Smooth muscle cell (in vitro differentiated cells): ENCODE data around the gene PRTN3. TPM values are rescaled to one million over a fixed set of nuclear protein-coding genes. Genes with fewer than 3 reads are reported as not detected.
"Not testable (repeated sequence)": the region's sequence is repeated elsewhere in the genome, so short reads cannot be mapped to it uniquely, and the experiment has no call there.

ENCODE experiments used
- DNase-seq: peaks from one replicate; lab custom pipeline; 2025; ENCODE audit not compliant: unreplicated experiment; lab: John Stamatoyannopoulos, UW
- H2AFZ ChIP-seq: fragments of 200-600 bp; sonication (generic); 2 replicates; pipeline ENCODE4 v1.6.0; 2016; ENCODE audit warnings: antibody characterized with exemption, low read depth, mild to moderate bottlenecking
- H3F3A ChIP-seq: fragments of 200-600 bp; sonication (generic); 2 replicates; pipeline ENCODE4 v1.6.0; 2017; ENCODE audit warnings: antibody characterized with exemption, low read depth
- H3K27ac ChIP-seq: fragments of 200-600 bp; sonication (generic); 2 replicates; pipeline ENCODE4 v1.5.1; 2016; ENCODE audit warnings: low read depth, mild to moderate bottlenecking
- H3K27me3 ChIP-seq: fragments of 200-600 bp; sonication (generic); 2 replicates; pipeline ENCODE4 v1.6.1; 2016; ENCODE audit warnings: low read depth, mild to moderate bottlenecking
- H3K36me3 ChIP-seq: fragments of 200-600 bp; sonication (generic); 2 replicates; pipeline ENCODE4 v1.5.1; 2016; ENCODE audit warnings: low read depth
- H3K4me1 ChIP-seq: fragments of 200-600 bp; sonication (generic); 2 replicates; pipeline ENCODE4 v1.5.1; 2016; ENCODE audit warnings: low read depth
- H3K4me2 ChIP-seq: fragments of 200-600 bp; sonication (generic); 2 replicates; pipeline ENCODE4 v1.6.0; 2016; ENCODE audit warnings: mild to moderate bottlenecking
- H3K4me3 ChIP-seq: fragments of 200-600 bp; sonication (generic); 2 replicates; pipeline ENCODE4 v1.5.1; 2016; ENCODE audit warnings: mild to moderate bottlenecking
- H3K79me2 ChIP-seq: fragments of 200-600 bp; sonication (generic); 2 replicates; pipeline ENCODE4 v1.6.0; 2016; ENCODE audit warnings: low read depth, mild to moderate bottlenecking
- H3K9ac ChIP-seq: fragments of 200-600 bp; sonication (generic); 2 replicates; pipeline ENCODE4 v1.6.0; 2016; ENCODE audit warnings: low read depth
- H3K9me3 ChIP-seq: fragments of 200-600 bp; sonication (generic); replicated peaks from 2 replicates; pipeline ENCODE4 v1.5.1; 2016; ENCODE audit warnings: low read depth
- H4K20me1 ChIP-seq: fragments of 200-600 bp; sonication (generic); 2 replicates; pipeline ENCODE4 v1.6.0; 2016; ENCODE audit warnings: low read depth
- CTCF ChIP-seq: fragments of 200-600 bp; sonication (generic); IDR thresholded peaks from 2 replicates; pipeline ENCODE4 v1.5.1; 2017; ENCODE audit warnings: borderline replicate concordance, mild to moderate bottlenecking, antibody characterized with exemption; ENCODE audit not compliant: insufficient read depth, poor library complexity, severe bottlenecking
- WGBS: methylation state at CpG from one replicate; pipeline ENCODE4 v1.1.7; 2016; ENCODE audit warnings: low lambda C conversion rate; 5-methylcytosine and 5-hydroxymethylcytosine counted together
- polyA plus RNA-seq: library from polyadenylated mRNA; unstranded; fragments of >200 nt; fragmentation: Nextera tagmentation; extraction: Ambion mirVana; gene quantifications from 2 replicates; pipeline ENCODE4 v1.2.1, GENCODE V29; 2016
- total RNA-seq: library from RNA; depleted of rRNA; stranded (reverse); fragments of >200 nt; gene quantifications from 2 replicates; pipeline ENCODE4 v1.2.3, GENCODE V29; 2014

PRTN3 gene
- total and polyA plus RNA-seq, 2 experiments from 2014 or later = not detected

- H3K79me2 ChIP-seq = no peaks in the 10 kb centered on the region
- H4K20me1 ChIP-seq = peaks cover 29% of the 10 kb centered on the region
- H3K36me3 ChIP-seq = peaks cover 7% of the 10 kb centered on the region
- no peak overlapping the region for H3K9ac ChIP-seq
- WGBS = 98% methylated on average over 28 of the region's 47 CpGs
- H3F3A ChIP-seq = peaks cover 11% of the 10 kb centered on the region
- H3K4me2 ChIP-seq = no peak overlapping the region
- DNase-seq = no peak
- H3K4me3 ChIP-seq = no peak overlapping the region
- no peaks in the 10 kb centered on the region for H3K4me1 ChIP-seq
- H2AFZ ChIP-seq = no peak overlapping the region
- no peaks in the 10 kb centered on the region for H3K9me3 ChIP-seq
- no peak overlapping the region for H3K27ac ChIP-seq
- TF ChIP-seq CTCF = no peak
- no peaks in the 10 kb centered on the region for H3K27me3 ChIP-seq
Measured at GRCh38 chr19:815079-815774, 25.6 kb upstream of the PRTN3 start.

- no peak overlapping the region for H3K4me3 ChIP-seq
- no peaks in the 10 kb centered on the region for H3K27me3 ChIP-seq
- no peaks in the 10 kb centered on the region for H3K9me3 ChIP-seq
- H4K20me1 ChIP-seq = peaks cover 22% of the 10 kb centered on the region
- H3K9ac ChIP-seq = no peak overlapping the region
- H3K27ac ChIP-seq = no peak overlapping the region
- H3K79me2 ChIP-seq = no peaks in the 10 kb centered on the region
- H3K4me1 ChIP-seq = no peaks in the 10 kb centered on the region
- no peak for DNase-seq
- H3K4me2 ChIP-seq = no peak overlapping the region
- TF ChIP-seq CTCF = no peak
- no peaks in the 10 kb centered on the region for H3K36me3 ChIP-seq
- 97% methylated on average over 11 of the region's 13 CpGs for WGBS
- H2AFZ ChIP-seq = no peak overlapping the region
- peaks cover 6% of the 10 kb centered on the region for H3F3A ChIP-seq
Measured at GRCh38 chr19:815775-816499, 24.9 kb upstream of the PRTN3 start.

GRCh38 chr19:816500-816857 lies 24.3 kb upstream of the PRTN3 start:
- H2AFZ ChIP-seq = no peak overlapping the region
- H3K27ac ChIP-seq = no peak overlapping the region
- WGBS = 96% methylated on average over 2 of the region's 2 CpGs
- H3K9me3 ChIP-seq = no peaks in the 10 kb centered on the region
- no peak for DNase-seq
- H3F3A ChIP-seq = peaks cover 1% of the 10 kb centered on the region
- no peaks in the 10 kb centered on the region for H3K36me3 ChIP-seq
- H3K4me1 ChIP-seq = no peaks in the 10 kb centered on the region
- H3K4me2 ChIP-seq = no peak overlapping the region
- H3K4me3 ChIP-seq = no peak overlapping the region
- H3K79me2 ChIP-seq = no peaks in the 10 kb centered on the region
- no peaks in the 10 kb centered on the region for H3K27me3 ChIP-seq
- no peak overlapping the region for H3K9ac ChIP-seq
- H4K20me1 ChIP-seq = peaks cover 16% of the 10 kb centered on the region
- no peak for TF ChIP-seq CTCF

GRCh38 chr19:820212-820611 lies 20.6 kb upstream of the PRTN3 start:
- H3K27me3 ChIP-seq, H3K79me2 ChIP-seq, H3K4me3 ChIP-seq, H3F3A ChIP-seq, H4K20me1 ChIP-seq, H3K4me2 ChIP-seq, DNase-seq, H3K9ac ChIP-seq, H2AFZ ChIP-seq, H3K9me3 ChIP-seq, H3K4me1 ChIP-seq, H3K27ac ChIP-seq, H3K36me3 ChIP-seq: not testable (repeated sequence)
- 97% methylated on average over 5 of the region's 5 CpGs for WGBS
